ENCODE measurements around the gene BBX. TPM values are rescaled to one million over a fixed set of nuclear protein-coding genes. Genes with fewer than 3 reads are reported as not detected.
A peak's percentile ranks its signal among the peaks of the same experiment; 100 is the strongest.

Gene BBX
- total and polyA plus RNA-seq, 2 of the 4 experiments (the other 2 are of a cell fraction): 13.6 to 107 TPM

DNA sequence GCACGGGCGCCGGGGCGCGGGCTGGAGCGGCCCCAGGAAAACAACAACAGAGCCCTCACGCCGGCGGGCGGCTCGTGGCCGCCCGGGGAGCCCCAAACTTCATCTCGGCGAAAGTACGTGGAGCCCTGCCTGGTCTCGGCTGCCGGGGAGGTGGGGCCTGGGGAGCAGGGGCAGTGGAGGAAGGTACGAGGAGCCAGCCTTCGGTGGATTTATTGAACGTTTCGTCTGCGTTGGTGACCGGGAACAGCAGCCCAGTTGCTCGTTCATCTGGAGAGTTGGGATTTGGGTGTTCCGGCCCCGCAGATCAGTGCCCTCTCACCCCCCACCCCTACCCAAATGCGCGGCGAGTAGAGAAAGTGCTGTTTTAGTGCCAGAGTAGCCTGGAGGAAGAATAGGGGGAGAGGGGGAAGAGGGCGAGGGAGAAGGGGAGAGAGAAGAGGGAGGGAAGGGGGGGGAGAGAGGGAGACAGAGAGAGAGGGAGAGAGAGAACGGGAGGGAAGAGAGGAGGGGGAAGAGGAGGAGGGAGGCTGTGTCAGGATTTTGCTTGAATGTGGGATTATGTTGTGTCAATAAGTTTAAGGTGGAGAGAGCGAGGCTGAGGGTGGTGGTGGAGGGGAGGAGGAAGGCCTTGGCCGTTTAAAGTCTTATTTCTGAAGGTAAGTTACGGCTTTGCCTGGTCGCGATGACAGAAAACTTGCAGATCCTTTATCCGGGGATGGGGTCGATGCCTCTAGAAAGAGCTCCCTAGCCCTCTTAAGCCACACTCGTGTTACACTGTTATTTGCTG is 970 bp downstream of the BBX start:
- peak; percentile 80; the same call in 1 of the 2 replicates for TF ChIP-seq MAZ (IDR thresholded peaks at IDR 0.05; ENCODE audit: borderline replicate concordance, low read depth, low read length)
- no peak for TF ChIP-seq CHD1 (IDR thresholded peaks at IDR 0.05; ENCODE audit: low read depth, low read length)
- Histone ChIP-seq H4K5ac (ENCODE audit: low read depth, low read length) (peak overlapping the region; percentile 88), H3K27ac (ENCODE audit: insufficient read depth, low read length) (peak overlapping the region; percentile 91), H3K56ac (ENCODE audit: extremely low read depth, insufficient read depth, low read length) (peak overlapping the region; percentile 54; the same call in 1 of the 2 replicates), H3K79me1 (ENCODE audit: low read depth in 1 of 2, low read length in 2 of 2) (peaks cover 11 to 26% of the 10 kb centered on the region in 2 experiments), H3K9ac (ENCODE audit: low read depth, low read length) (peak overlapping the region; percentile 84), H3K23ac (ENCODE audit: low read depth, low read length) (peak overlapping the region; percentile 88), H3K27me3 (ENCODE audit: control insufficient read depth, insufficient read depth, low read length) (no peaks in the 10 kb centered on the region), H2BK5ac (ENCODE audit: low read depth, low read length, poor library complexity, severe bottlenecking) (peak overlapping the region; percentile 89), H2BK120ac (ENCODE audit: low read depth, low read length) (peak overlapping the region; percentile 1), H2AK5ac (ENCODE audit: low read depth, low read length) (no peak overlapping the region), H4K91ac (ENCODE audit: insufficient read depth, low read depth, low read length) (peak overlapping the region; percentile 20), H3K9me1 (ENCODE audit: insufficient read depth, low read length) (no peaks in the 10 kb centered on the region), H3K9me3 (ENCODE audit: control insufficient read depth, insufficient read depth, low read length) (no peaks in the 10 kb centered on the region), H2AFZ (replicated peaks; ENCODE audit: low read length, poor library complexity) (peak overlapping the region; percentile 96), H3K18ac (ENCODE audit: low read depth, low read length) (peak overlapping the region; percentile 88), H3K36me3 (ENCODE audit: control insufficient read depth, insufficient read depth, low read length) (no peaks in the 10 kb centered on the region), H2BK15ac (ENCODE audit: low read depth, low read length) (peak overlapping the region; percentile 15; the same call in 1 of the 3 replicates), H3K4me2 (ENCODE audit: low read depth, low read length) (peak overlapping the region; percentile 87), H4K20me1 (ENCODE audit: insufficient read depth, low read length) (no peaks in the 10 kb centered on the region), H3K4me3 (ENCODE audit: insufficient read depth, low read depth, low read length) (peak overlapping the region; percentile 87), H3K14ac (replicated peaks; ENCODE audit: low read depth, low read length) (peak overlapping the region; percentile 58), H3K4ac (ENCODE audit: low read depth, low read length) (peak overlapping the region; percentile 79), H3K4me1 (ENCODE audit: control insufficient read depth, insufficient read depth, low read length) (no peaks in the 10 kb centered on the region), H2BK20ac (ENCODE audit: low read depth, low read length) (no peak overlapping the region), H2AK9ac (replicated peaks; ENCODE audit: low read depth, low read length, poor library complexity) (peak overlapping the region; percentile 7), H4K8ac (ENCODE audit: low read depth in 2 of 2, low read length in 2 of 2) (peak overlapping the region; percentile 23 to 91; a peak in 2 of 4 replicates)
- dilution Hi-C loops (cut with HindIII; ENCODE audit: low sequenced_read_pairs, unreplicated experiment): no loop called here
- intact Hi-C loops (cut with micrococcal nuclease): loop anchor here (2.0 kb wide), 1 partner anchor 253 kb away; no protein-coding TSS in a partner anchor
- WGBS, 2 experiments (ENCODE audit: extremely low coverage in 2 of 2, insufficient read length in 1 of 2): 0% methylated on average over 3 of the region's 40 CpGs; no CpG with 5 or more reads in 1 of the 2 experiments
- CTCF ChIA-PET: no interaction called here
- BruUV-seq (replicated peaks): no TSS peak
- POLR2A ChIA-PET (ENCODE audit: unreplicated experiment): interaction anchor here (0.8 kb wide), 1 partner anchor 131 kb away, joined by 3 read pairs; no protein-coding TSS in a partner anchor
- DNase-seq (peak; percentile 33), ATAC-seq (ENCODE audit: low read depth) (peak; percentile 20)
- in situ Hi-C loops (cut with MboI; ENCODE audit: low sequenced_read_pairs): no loop called here

Data from IMR-90 (cell line).